Activated CD8-positive, alpha-beta memory T cell treated with anti-CD3 and anti-CD28 coated beads for 4 hours (primary cell): ENCODE measurements around the gene AOPEP.
"Not testable (repeated sequence)": the region's sequence is repeated elsewhere in the genome, so short reads cannot be mapped to it uniquely, and the experiment has no call there.

Source experiments
- DNase-seq, 2 donors: peaks; one replicate each; pipeline ENCODE4 v3.0.0-alpha.2; 2020; ENCODE audit warnings: low read depth in 2 of 2

The AOPEP gene

DNA sequence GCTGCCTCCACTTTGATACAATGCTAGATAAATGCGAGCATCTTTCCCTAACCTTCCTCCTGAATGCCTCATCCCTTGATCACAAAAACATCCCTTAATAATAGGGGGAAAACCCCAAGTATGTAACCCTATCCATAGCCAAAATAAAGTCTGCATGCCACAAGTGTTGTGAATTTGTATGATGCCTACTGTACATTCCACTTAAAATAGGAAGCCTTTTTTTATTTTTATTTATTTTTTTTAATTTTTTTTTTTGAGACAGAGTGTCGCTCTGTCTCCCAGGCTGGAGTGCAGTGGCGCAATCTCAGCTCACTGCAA lies 207.0 kb downstream of the AOPEP start:
- no peak for DNase-seq

- DNase-seq, result no peak
These were observed 208.4 kb downstream of the AOPEP start for GRCh38 chr9:94934816-94935328.

- DNase-seq, result no peak
These were observed 208.9 kb downstream of the AOPEP start for GRCh38 chr9:94935396-94935795.

GRCh38 chr9:94936419-94936818 lies 209.9 kb downstream of the AOPEP start:
- no peak for DNase-seq

DNA sequence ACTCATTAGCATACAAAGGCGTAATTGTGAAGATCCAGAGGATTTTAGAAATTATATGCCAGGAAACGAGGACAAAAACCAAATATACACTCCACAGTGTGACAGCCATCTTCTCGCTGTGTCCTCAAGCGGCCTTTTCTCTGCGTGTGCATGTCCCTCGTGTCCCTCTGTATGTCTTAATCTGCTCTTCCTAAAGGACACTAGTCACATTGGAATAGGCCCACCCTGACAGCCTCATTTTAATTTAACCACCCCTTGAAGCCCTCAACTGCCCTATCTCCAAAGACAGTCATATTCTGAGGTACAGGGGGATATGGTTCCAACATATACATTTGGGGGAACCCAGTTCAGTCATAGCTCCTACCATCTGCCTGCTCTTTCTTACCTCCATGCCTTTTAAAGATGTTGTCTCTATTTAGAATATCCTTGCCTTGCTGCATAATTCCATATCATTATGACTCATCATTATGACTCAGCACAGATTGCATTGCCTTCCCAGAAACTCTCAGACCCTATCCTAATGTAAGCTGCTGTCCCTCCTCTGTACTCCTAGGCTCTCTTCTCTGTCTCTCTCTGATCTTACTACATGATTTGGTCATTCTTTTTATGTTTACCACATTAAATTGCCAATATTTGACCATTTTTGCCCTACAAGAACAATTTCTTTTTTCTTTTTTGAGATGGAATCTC lies 210.9 kb downstream of the AOPEP start:
- no peak for DNase-seq

- DNase-seq, result no peak
These were observed 211.9 kb downstream of the AOPEP start for GRCh38 chr9:94938384-94938783.

- not testable (repeated sequence) for DNase-seq
These were observed 213.8 kb downstream of the AOPEP start for GRCh38 chr9:94940296-94940695.

- DNase-seq, result no peak
These were observed 214.8 kb downstream of the AOPEP start for GRCh38 chr9:94941211-94941875.

DNA sequence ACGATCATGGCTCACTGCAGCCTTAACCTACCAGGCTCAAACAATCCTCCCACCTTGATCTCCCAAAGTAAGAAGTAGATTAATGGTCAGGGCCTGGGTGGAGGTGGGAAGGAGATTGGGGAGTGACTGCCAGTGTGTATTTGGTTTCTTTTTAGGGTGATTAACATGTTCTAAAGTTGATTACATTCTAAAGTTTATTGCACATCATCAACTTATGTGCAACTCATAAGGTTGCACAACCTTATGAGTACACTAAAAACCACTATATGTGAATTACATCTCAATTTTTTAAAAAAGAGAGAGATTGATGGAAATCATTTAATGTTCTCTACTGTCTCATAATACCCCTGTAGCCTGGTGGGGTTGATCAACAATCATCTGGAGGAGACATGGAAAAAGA lies 218.1 kb downstream of the AOPEP start:
- DNase-seq, result no peak

GRCh38 chr9:94945197-94946144 lies 219.0 kb downstream of the AOPEP start:
- DNase-seq, result no peak

DNA sequence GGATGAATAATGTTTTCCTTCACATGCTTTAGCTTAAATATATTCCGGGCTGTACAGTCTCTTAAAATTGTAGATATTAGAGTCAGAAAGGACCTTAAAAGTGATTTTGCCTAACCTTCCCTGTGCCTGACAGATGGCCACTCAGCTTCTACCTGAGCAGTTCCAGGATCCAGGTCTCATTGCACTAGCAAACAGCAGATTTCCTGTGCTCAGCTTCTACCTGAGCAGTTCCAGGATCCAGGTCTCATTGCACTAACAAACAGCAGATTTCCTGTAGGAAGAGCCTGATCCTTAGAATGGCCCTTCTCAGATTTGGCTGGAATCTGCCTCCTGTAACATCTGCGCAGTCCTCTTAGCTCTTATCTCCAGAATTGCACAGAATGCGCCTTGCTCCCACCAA lies 219.8 kb downstream of the AOPEP start:
- DNase-seq, result no peak

DNA sequence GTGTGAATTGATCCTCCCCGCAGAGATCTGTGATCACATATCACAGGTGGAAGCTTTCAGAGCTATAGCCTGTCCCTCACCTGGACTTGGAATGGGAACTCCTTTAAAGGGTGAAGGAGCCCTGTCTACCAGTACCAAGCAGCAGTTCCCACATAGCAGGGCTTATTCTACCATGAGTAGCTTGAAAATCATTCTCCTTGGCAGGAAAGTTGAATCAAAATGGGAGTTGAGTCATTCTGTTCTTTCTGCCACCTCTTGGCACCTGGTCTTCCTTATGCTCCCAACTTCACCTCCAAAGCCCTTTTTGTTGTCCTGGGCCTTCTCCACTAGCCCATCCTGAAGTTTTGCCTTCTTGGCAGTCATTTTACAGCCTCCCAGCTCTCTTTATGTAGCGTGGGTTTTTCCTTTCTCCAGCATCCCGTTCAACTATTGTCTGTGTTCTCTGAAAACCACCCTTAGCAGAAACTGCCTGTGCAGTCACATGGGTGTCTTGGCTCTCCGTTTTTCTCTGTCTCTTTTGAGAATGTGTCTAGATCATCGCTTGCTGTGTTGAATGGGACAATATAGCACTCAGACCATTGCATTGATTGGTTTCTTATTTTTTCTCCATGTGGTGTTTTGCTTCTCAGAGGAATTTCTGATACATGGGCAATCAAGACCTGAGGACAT lies 222.2 kb downstream of the AOPEP start:
- DNase-seq, result no peak

GRCh38 chr9:94949370-94949769 lies 222.9 kb downstream of the AOPEP start:
- DNase-seq, result no peak

DNA sequence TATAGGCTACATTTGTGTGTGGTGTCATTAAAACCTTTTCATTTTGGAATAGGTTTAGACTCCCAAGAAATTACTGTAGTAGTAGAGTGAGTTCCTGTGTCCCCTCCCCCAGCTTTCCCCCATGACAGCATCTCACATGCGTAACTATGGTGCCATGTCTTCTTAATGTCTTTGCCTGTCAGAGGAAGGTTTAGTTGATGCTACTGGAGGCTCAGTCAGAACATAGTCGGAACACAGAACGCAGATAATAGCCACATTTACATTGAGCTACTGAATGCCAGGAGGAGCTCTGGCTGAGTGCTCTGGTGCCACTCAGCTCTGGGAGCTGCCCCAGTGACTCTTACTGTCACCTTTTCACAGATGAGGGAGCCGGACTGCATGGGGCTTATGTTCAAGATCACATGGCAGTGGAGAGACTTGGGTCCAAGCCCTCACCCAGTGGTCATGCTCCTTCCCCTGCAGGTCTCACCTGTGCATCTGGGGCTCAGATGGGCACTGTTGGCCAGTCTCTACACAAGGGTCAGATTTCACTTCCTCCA lies 223.6 kb downstream of the AOPEP start:
- no peak for DNase-seq

GRCh38 chr9:94950579-94951323 lies 224.3 kb downstream of the AOPEP start:
- no peak for DNase-seq

- DNase-seq, result no peak
These were observed 225.0 kb downstream of the AOPEP start for GRCh38 chr9:94951324-94952135.

GRCh38 chr9:94952565-94953373 lies 226.3 kb downstream of the AOPEP start:
- no peak for DNase-seq

- DNase-seq, result no peak
These were observed 230.2 kb downstream of the AOPEP start for GRCh38 chr9:94956731-94957130.

DNA sequence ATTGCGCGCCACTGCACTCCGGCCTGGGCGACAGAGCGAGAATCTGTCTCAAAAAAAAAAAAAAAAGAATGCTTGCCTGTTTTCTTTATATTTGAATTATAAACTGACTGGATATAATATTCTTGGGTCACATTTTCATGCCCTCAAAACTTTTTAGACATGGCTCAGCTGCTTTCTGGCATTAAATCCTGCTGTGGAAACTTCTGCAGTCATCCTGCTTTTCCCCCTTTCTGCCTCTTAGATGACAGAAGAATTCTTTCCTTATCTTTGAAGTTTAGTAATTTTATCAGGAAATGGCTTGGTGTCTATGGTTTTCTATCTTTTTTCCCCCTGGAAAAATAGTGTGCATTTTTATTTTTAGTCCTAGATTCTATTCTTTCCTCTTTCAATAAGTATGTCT lies 234.5 kb downstream of the AOPEP start:
- DNase-seq, result no peak
